Mesodermal cell (in vitro differentiated cells): Measurements from ENCODE around the gene FBXO34.

ENCODE experiments used
- H3K27ac ChIP-seq: 2 replicates; pipeline ENCODE4 v1.7.0; 2013; ENCODE audit warnings: mild to moderate bottlenecking, low read depth, low read length, moderate library complexity; ENCODE audit not compliant: severe bottlenecking
- H3K36me3 ChIP-seq: 2 replicates; pipeline ENCODE4 v1.7.1; 2013; ENCODE audit warnings: mild to moderate bottlenecking, low read length, moderate library complexity; ENCODE audit not compliant: control insufficient read depth, insufficient read depth
- H3K4me1 ChIP-seq: one replicate; pipeline ENCODE4 v1.7.1; 2013; ENCODE audit warnings: mild to moderate bottlenecking, low read length; ENCODE audit not compliant: insufficient read depth, control insufficient read depth, poor library complexity, severe bottlenecking
- H3K4me3 ChIP-seq: 2 replicates; pipeline ENCODE4 v1.7.0; 2013; ENCODE audit warnings: low read length, control low read depth, mild to moderate bottlenecking; ENCODE audit not compliant: insufficient read depth, poor library complexity, severe bottlenecking; ENCODE audit errors: extremely low read depth
- H3K9me3 ChIP-seq: 2 replicates; pipeline ENCODE4 v1.7.1; 2013; ENCODE audit warnings: mild to moderate bottlenecking, low read length, moderate library complexity; ENCODE audit not compliant: control insufficient read depth
- whole genome bisulfite sequencing, 2 experiments: methylation state at CpG; one replicate each; pipeline ENCODE4 v1.1.5; 2013; ENCODE audit warnings: missing lambda C conversion rate in 2 of 2; ENCODE audit not compliant: insufficient coverage in 2 of 2; 5-methylcytosine and 5-hydroxymethylcytosine counted together

Gene FBXO34

DNA sequence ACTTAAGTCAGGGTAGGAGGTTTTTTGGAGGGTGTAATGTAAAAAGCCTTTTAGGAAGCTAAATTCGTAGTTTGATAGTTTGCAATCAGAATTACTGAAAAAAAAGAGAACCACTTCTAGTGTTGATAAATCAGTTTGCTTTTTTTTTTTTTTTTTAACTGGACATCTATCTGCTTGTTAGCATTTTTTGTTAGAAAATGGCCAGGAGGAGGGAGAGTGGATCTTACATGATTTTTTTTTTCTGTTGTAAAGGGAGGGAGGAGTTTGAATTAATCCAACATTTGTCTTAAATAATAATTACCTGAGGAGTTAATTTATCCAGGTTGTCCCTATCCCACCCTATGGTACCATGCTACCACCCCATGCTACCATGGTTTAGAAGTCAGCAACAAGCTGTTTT lies 1.2 kb downstream of the FBXO34 start:
- H3K9me3 ChIP-seq, result no peaks in the 10 kb centered on the region
- peaks cover 32% of the 10 kb centered on the region for H3K4me1 ChIP-seq
- H3K27ac ChIP-seq, result no peak overlapping the region
- H3K36me3 ChIP-seq, result no peaks in the 10 kb centered on the region
- H3K4me3 ChIP-seq, result peak overlapping the region; percentile 88
- WGBS, 2 experiments, result no CpG with 5 or more reads among the region's 1 CpG

DNA sequence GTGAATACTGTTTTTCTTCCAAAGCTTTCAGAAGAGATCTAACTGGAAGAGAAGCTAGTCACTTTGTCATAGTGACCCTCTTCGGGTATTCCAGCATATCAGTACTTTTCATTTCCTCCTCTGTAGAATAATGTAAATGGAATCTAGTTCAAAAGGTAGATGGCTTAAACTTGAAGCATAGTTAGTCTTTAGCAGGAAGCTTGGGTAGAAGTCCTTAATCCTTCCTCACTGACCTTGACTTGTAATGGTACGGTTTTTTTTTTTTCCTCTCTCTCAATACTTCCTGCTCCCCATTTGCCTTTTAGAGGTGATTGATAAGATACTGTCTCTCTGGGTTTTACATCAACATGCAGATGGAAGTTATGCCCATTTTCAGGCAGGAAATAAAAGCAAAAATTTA lies 1.7 kb downstream of the FBXO34 start:
- Histone ChIP-seq H3K27ac (no peak overlapping the region), H3K9me3 (no peaks in the 10 kb centered on the region), H3K4me1 (peaks cover 26% of the 10 kb centered on the region), H3K36me3 (no peaks in the 10 kb centered on the region), H3K4me3 (peak overlapping the region; percentile 18)
- WGBS, 2 experiments, result no CpG with 5 or more reads among the region's 2 CpGs

DNA sequence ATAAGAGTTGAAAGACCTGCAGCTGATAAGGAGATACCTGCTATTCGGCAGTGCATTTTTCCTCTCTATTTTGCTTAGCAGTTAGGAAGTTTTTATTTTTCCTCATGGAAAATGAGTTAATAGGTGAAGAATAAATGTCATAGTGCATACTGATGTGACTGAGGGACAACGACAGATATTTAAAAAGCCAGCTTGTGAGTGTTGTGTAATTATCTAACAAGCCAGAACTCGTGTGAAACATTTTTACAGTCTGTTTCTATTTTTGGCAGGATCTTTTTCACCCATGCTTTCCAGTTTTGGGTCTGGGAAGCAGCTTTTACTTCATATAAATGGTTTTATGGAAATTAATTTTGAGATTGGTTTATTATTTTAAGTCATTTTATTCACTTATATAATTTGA lies 2.9 kb downstream of the FBXO34 start:
- Histone ChIP-seq H3K9me3 (no peaks in the 10 kb centered on the region), H3K4me3 (no peak overlapping the region), H3K27ac (no peak overlapping the region), H3K4me1 (peaks cover 26% of the 10 kb centered on the region), H3K36me3 (peaks cover 10% of the 10 kb centered on the region)
- WGBS, 2 experiments, result 89 to 95% methylated on average over 3 of the region's 3 CpGs

DNA sequence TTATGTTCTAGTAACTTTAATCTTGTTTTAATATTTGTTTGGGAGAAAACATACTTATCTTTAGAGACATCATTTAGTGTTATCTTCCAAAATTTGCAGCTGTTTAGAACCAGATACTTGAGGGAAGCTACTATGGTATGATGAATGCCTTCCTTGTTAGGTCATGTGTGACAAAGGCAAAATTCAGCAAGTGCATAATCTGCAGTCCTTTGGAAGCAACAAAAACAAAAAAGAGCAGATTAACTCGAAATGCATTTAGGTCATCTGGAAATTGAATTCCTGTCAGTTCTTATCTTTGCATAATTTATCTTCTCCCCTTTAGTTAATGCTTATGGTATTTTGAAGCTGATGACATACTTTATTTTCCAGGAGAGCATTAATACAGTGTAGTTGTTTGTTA lies 3.5 kb downstream of the FBXO34 start:
- peaks cover 26% of the 10 kb centered on the region for H3K4me1 ChIP-seq
- no peak overlapping the region for H3K4me3 ChIP-seq
- no CpG with 5 or more reads among the region's 1 CpG for WGBS, 2 experiments
- no peaks in the 10 kb centered on the region for H3K9me3 ChIP-seq
- H3K36me3 ChIP-seq, result peaks cover 15% of the 10 kb centered on the region
- H3K27ac ChIP-seq, result peak overlapping the region; percentile 57

DNA sequence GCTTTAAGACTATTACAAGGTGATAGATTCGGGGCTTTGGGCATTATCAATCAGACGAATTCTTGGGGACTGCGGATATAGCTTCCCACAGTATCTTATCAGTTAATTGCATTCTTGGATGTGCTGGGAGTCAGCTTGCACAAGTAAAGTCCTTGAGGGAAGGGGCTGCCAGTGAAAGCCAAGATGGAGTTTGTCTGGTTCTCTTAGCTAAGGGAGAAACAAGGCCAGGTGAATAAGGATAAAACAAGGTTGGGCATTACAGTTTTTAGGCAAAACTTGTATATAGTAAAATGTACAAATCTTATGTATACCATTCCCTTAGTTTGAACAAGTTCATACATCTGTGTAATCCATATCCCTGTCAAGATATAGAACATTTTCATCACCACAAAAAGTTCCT lies 5.5 kb downstream of the FBXO34 start:
- peaks cover 23% of the 10 kb centered on the region for H3K36me3 ChIP-seq
- peaks cover 33% of the 10 kb centered on the region for H3K4me1 ChIP-seq
- H3K4me3 ChIP-seq, result no peak overlapping the region
- no peak overlapping the region for H3K27ac ChIP-seq
- WGBS, 2 experiments, result 77 to 87% methylated on average over 3 of the region's 3 CpGs
- no peaks in the 10 kb centered on the region for H3K9me3 ChIP-seq

DNA sequence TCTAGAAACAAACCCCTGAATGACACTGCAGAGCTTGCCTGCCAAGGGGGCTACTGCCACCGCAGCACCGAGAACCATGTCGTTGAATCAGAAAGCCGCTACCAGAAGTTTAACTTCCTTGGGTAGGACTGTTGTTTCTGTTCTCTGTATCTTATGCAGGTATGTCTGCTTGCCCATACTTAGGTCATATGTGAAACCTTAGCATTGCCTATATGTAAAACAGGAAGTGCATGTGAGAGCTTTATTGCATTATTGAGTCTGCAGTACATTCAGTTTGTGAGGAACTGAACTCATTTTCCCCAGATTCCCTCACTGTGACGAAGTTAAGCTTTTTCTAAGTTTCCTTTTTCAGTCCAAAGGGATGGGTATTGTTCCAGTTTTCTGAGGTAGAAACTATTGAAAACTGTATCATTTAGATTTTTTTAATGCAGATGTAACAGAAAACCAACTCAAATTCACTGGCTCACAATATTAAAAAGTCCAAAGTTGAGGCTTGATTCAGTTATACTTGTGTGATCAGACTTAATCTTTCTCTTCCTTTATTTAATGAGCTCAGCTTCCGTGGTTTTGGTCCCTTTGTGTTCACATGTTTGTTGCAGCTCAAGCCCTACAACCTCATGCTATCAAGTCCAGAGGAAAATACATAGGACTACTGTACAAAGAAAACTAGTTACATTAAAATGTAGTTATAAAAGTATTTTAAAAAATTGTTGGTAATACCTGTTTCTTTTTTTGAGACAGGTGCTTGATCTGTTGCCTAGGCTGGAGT lies 6.9 kb downstream of the FBXO34 start:
- Histone ChIP-seq H3K4me3 (no peak overlapping the region), H3K27ac (no peak overlapping the region), H3K4me1 (peaks cover 27% of the 10 kb centered on the region), H3K36me3 (peaks cover 23% of the 10 kb centered on the region), H3K9me3 (no peaks in the 10 kb centered on the region)
- WGBS, 2 experiments, result 89 to 100% methylated on average over 3 to 5 of the region's 6 CpGs

DNA sequence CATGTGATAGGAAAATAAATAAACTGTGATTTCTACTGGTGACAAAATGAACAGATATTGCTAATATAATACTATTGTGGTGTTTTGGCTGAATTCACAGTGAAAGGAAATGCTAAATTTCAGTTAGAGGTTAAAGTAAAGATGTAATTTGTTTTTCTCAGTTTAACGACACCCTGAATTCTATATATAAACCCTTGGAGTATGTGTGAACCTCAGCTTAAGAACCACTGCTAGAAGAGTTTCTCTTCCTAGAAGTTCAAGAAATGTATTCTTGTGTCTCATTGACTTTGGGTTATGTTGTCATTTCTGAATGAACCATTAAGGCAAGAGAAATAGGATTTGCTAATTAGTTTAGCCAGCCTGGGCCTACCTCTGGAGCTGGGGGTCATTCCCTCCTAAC lies 8.2 kb downstream of the FBXO34 start:
- H3K9me3 ChIP-seq, result no peaks in the 10 kb centered on the region
- no peak overlapping the region for H3K4me3 ChIP-seq
- WGBS, 2 experiments, result no CpG with 5 or more reads among the region's 1 CpG
- H3K36me3 ChIP-seq, result peaks cover 23% of the 10 kb centered on the region
- H3K27ac ChIP-seq, result no peak overlapping the region
- H3K4me1 ChIP-seq, result peaks cover 23% of the 10 kb centered on the region

DNA sequence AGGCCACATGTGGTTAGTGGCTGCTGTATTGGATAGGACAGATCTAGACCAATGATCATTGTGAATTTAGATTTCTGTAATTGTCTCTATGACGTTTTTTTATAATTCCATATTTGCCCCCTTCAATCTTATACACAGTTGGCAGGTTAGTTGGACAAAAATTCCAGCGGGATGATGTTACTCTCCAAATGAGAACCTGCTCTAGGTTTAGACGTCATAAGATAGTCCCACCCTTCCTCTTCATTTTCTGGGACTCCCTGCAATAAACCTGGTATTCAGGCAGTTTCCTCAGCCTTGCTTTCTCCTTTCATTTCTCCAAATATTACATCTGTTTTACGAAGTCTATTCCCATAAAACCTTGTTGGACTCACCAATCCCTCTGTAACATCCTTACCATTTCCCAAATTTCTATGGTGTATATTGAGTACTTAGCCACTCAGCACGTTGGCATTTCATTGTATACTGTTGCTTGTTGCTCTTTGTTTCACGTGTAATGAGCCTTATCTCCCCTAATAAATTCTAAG lies 10.2 kb downstream of the FBXO34 start:
- Histone ChIP-seq H3K4me3 (no peak overlapping the region), H3K36me3 (peaks cover 23% of the 10 kb centered on the region), H3K4me1 (peaks cover 17% of the 10 kb centered on the region), H3K9me3 (no peaks in the 10 kb centered on the region), H3K27ac (no peak overlapping the region)
- 89 to 94% methylated on average over 2 to 3 of the region's 6 CpGs for WGBS, 2 experiments

DNA sequence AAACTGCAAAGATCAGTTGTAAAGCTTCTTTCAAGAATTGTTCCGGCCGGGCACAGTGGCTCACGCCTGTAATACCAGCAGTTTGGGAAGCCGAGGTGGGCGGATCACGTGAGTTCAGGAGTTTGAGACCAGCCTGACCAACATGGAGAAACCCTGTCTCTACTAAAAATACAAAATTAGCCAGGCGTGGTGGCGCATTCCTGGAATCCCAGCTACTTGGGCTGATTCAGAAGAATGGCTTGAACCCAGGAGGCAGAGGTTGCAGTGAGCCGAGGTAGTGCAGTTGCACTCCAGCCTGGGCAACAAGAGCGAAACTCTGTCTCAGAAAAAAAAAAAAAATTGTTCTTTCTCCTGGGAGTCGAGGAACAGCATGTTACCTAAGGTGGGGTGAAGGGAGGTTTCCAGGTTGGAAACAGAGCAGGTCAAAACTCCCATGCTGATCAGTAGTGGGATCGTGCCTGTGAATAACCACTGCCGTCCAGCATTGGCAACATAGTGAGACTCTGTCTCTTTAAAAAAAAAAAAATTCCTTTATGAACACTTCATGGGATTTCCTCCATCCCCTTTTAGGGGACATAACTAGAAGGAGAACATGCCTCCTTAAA lies 13.9 kb downstream of the FBXO34 start:
- no peaks in the 10 kb centered on the region for H3K9me3 ChIP-seq
- WGBS, 2 experiments, result 88 to 94% methylated on average over 11 to 13 of the region's 13 CpGs
- no peak overlapping the region for H3K27ac ChIP-seq
- H3K4me1 ChIP-seq, result peaks cover 12% of the 10 kb centered on the region
- no peak overlapping the region for H3K4me3 ChIP-seq
- H3K36me3 ChIP-seq, result peaks cover 8% of the 10 kb centered on the region

DNA sequence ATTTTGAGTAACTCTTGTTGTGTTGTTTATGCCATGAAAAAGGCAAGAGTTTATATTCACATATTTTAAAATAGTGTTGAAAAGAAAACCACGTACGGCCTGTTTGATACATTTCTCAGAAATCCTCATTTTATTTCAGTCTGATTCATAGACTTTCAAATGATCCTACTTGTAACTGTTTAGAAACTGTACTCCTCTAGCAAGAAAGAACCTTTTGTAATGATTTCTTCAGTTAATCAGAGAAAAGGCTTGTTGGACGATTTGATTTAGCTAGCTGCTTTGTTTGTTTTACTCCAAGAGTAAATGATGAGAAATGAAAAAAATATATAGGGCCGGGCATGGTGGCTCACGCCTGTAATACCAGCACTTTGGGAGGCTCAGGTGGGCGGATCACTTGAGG lies 17.2 kb downstream of the FBXO34 start:
- no peak overlapping the region for H3K4me3 ChIP-seq
- peaks cover 5% of the 10 kb centered on the region for H3K4me1 ChIP-seq
- H3K36me3 ChIP-seq, result no peaks in the 10 kb centered on the region
- H3K9me3 ChIP-seq, result no peaks in the 10 kb centered on the region
- no peak overlapping the region for H3K27ac ChIP-seq
- WGBS, 2 experiments, result 89 to 90% methylated on average over 3 to 4 of the region's 6 CpGs
